SU-DHL-6 (cell line): ENCODE measurements around the gene ZBTB37.

Experiments used
- H2AFZ ChIP-seq: fragments of 200-600 bp; sonication (generic); 2 replicates; pipeline ENCODE4 v1.6.1; 2014; ENCODE audit warnings: low read depth, mild to moderate bottlenecking, moderate library complexity, mixed read lengths, antibody characterized with exemption, low read length; ENCODE audit not compliant: severe bottlenecking
- H3F3A ChIP-seq: fragments of 200-600 bp; shearing (Covaris generic); 2 replicates; pipeline ENCODE4 v1.6.0; 2016; ENCODE audit warnings: antibody characterized with exemption, mild to moderate bottlenecking; ENCODE audit not compliant: insufficient read depth
- H3K27ac ChIP-seq: fragments of 200-600 bp; sonication (generic); 2 replicates; pipeline ENCODE4 v1.5.1; 2016; ENCODE audit warnings: low read depth, mild to moderate bottlenecking, low read length, moderate library complexity, mixed read lengths
- H3K27me3 ChIP-seq: fragments of 200-600 bp; sonication (generic), shearing (Covaris generic); 2 replicates; pipeline ENCODE4 v1.6.0; 2014; ENCODE audit warnings: mild to moderate bottlenecking, low read length
- H3K36me3 ChIP-seq: fragments of 200-600 bp; sonication (generic); 2 replicates; pipeline ENCODE4 v1.6.1; 2014; ENCODE audit warnings: mild to moderate bottlenecking, low read length, mixed read lengths
- H3K4me2 ChIP-seq: fragments of 300-600, 200-600 bp; shearing (Covaris generic), sonication (generic); 2 replicates; pipeline ENCODE4 v1.6.0; 2014; ENCODE audit warnings: low read length, low read depth, mild to moderate bottlenecking; ENCODE audit not compliant: poor library complexity, severe bottlenecking
- H3K4me3 ChIP-seq: fragments of 200-600 bp; sonication (generic); 2 replicates; pipeline ENCODE4 v1.5.1; 2014; ENCODE audit warnings: antibody characterized with exemption, low read length, mild to moderate bottlenecking, mixed read lengths; ENCODE audit not compliant: insufficient read depth, poor library complexity, severe bottlenecking
- H3K79me2 ChIP-seq: fragments of 200-600 bp; sonication (generic); 2 replicates; pipeline ENCODE4 v1.6.1; 2014; ENCODE audit warnings: mild to moderate bottlenecking, low read length, moderate library complexity; ENCODE audit not compliant: insufficient read depth
- H3K9ac ChIP-seq: fragments of 200-600 bp; sonication (generic); 2 replicates; pipeline ENCODE4 v1.7.0; 2014; ENCODE audit warnings: mild to moderate bottlenecking, low read length
- H3K9me2 ChIP-seq: fragments of 200-600 bp; sonication (generic); replicated peaks from 2 replicates; pipeline ENCODE4 v1.6.1; 2014; ENCODE audit warnings: low read length; ENCODE audit not compliant: insufficient read depth
- H3K9me3 ChIP-seq: fragments of 200-600 bp; sonication (generic); 2 replicates; pipeline ENCODE4 v1.6.1; 2014; ENCODE audit warnings: low read length, mixed read lengths; ENCODE audit not compliant: insufficient read depth
- H4K20me1 ChIP-seq: fragments of 200-600 bp; sonication (generic); 2 replicates; pipeline ENCODE4 v1.6.1; 2014; ENCODE audit warnings: low read depth, mild to moderate bottlenecking, antibody characterized with exemption, low read length, moderate library complexity, mixed read lengths
- EZH2phosphoT487 ChIP-seq: fragments of 200-600 bp; sonication (generic), shearing (Covaris generic); conservative IDR thresholded peaks from 2 replicates; pipeline ENCODE4 v1.6.1; 2018; ENCODE audit warnings: mild to moderate bottlenecking, antibody characterized with exemption, low read length, moderate library complexity, mixed read lengths
- TF ChIP-seq, protein P1 (sequence below): fragments of 200-600 bp; sonication (generic); IDR thresholded peaks from one replicate; pipeline ENCODE4 v1.5.1; 2017; ENCODE audit warnings: antibody characterized with exemption, mild to moderate bottlenecking, low read length, moderate library complexity; ENCODE audit not compliant: insufficient read depth, poor library complexity, severe bottlenecking

Gene ZBTB37

DNA sequence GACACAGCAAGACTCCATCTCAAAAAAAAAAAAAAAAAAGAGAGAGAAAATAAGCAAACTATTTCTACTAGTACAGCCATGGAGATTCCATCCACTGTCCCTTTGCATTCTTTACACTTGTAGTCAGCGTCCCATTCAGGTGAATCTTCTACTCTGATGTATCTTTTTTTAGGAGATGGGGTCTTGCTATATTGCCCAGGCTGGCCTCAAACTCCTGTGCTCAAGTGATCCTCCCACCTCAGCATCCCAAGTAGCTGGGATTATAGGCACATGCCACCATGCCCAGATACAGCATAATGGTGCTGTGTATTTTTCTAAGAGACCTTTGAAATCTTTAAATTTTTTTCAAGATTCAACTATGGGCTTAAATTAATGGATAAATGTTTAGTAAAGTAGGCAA is 35.4 kb upstream of the ZBTB37 start:
- Histone ChIP-seq H3K36me3 (peaks cover 30% of the 10 kb centered on the region), H3K4me3 (no peak overlapping the region), H3F3A (no peaks in the 10 kb centered on the region; the same call in 1 of the 2 replicates), H3K4me2 (no peak overlapping the region), H4K20me1 (no peaks in the 10 kb centered on the region), H3K9ac (no peak overlapping the region), H3K27me3 (no peaks in the 10 kb centered on the region), H2AFZ (no peak overlapping the region), H3K79me2 (no peaks in the 10 kb centered on the region), H3K9me3 (no peaks in the 10 kb centered on the region), H3K9me2 (no peaks in the 10 kb centered on the region), H3K27ac (no peak overlapping the region)
- no peak for TF ChIP-seq EZH2phosphoT487
- TF ChIP-seq, protein P1, sequence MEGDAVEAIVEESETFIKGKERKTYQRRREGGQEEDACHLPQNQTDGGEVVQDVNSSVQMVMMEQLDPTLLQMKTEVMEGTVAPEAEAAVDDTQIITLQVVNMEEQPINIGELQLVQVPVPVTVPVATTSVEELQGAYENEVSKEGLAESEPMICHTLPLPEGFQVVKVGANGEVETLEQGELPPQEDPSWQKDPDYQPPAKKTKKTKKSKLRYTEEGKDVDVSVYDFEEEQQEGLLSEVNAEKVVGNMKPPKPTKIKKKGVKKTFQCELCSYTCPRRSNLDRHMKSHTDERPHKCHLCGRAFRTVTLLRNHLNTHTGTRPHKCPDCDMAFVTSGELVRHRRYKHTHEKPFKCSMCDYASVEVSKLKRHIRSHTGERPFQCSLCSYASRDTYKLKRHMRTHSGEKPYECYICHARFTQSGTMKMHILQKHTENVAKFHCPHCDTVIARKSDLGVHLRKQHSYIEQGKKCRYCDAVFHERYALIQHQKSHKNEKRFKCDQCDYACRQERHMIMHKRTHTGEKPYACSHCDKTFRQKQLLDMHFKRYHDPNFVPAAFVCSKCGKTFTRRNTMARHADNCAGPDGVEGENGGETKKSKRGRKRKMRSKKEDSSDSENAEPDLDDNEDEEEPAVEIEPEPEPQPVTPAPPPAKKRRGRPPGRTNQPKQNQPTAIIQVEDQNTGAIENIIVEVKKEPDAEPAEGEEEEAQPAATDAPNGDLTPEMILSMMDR, result no peak

DNA sequence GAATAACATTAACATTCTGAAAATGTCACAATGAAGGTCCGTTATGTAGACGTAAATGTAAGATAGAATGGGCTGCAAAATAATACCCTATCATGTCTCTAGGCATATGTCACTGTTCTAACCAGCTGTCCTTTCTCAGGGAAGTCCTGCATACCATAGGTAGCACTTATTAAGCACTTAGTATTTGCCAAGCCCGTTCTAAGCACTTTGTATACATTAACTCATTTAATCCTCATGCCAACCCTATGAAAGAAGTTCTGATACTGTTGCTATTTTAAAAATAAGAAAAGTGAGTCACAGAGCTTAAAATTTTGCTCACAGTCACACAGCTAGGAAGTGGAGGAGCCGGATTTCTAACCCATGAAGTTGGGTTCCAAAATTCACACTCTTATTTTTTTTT is 16.1 kb upstream of the ZBTB37 start:
- TF ChIP-seq, protein P1, result no peak
- no peak for TF ChIP-seq EZH2phosphoT487
- Histone ChIP-seq H2AFZ (no peak overlapping the region), H3K4me3 (no peak overlapping the region), H3K9me3 (no peaks in the 10 kb centered on the region), H3K9ac (no peak overlapping the region), H3K4me2 (no peak overlapping the region), H3K36me3 (peaks cover 19% of the 10 kb centered on the region; the same call in 1 of the 2 replicates), H3K27ac (no peak overlapping the region), H3K27me3 (no peaks in the 10 kb centered on the region), H4K20me1 (no peaks in the 10 kb centered on the region), H3K79me2 (no peaks in the 10 kb centered on the region), H3F3A (peaks cover 21% of the 10 kb centered on the region; the same call in 1 of the 2 replicates), H3K9me2 (no peaks in the 10 kb centered on the region)

DNA sequence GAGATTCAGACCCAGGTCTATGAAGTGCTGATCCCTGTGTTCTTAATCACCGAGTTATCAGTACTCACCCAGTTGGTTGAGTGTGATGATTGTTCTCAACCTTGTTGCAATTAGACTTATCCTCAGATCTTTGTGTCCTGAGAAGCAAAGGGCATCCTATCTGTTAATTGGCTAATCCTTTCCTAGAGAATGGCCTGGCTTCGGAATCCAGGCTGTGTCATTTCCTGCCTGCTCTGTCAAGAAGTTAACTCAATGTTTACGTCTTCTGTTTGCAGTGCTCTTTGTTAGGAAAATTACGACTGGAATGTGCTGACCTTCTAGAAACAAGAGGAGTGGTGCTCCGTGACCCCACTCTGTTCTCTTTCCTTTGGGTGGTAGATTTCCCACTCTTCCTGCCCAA is 15.1 kb upstream of the ZBTB37 start:
- Histone ChIP-seq H3F3A (peaks cover 31% of the 10 kb centered on the region), H3K9ac (no peak overlapping the region), H2AFZ (no peak overlapping the region), H3K27ac (no peak overlapping the region), H3K9me2 (no peaks in the 10 kb centered on the region), H4K20me1 (no peaks in the 10 kb centered on the region), H3K36me3 (peaks cover 27% of the 10 kb centered on the region; the same call in 1 of the 2 replicates), H3K79me2 (no peaks in the 10 kb centered on the region), H3K27me3 (no peaks in the 10 kb centered on the region), H3K9me3 (no peaks in the 10 kb centered on the region), H3K4me3 (no peak overlapping the region), H3K4me2 (no peak overlapping the region)
- no peak for TF ChIP-seq EZH2phosphoT487
- TF ChIP-seq, protein P1, result no peak

GRCh38 chr1:173856014-173856413 is 12.2 kb upstream of the ZBTB37 start:
- Histone ChIP-seq H3K27me3 (no peaks in the 10 kb centered on the region), H2AFZ (no peak overlapping the region), H3K4me2 (no peak overlapping the region), H3K9me3 (no peaks in the 10 kb centered on the region), H3K36me3 (peaks cover 34% of the 10 kb centered on the region), H3K9ac (no peak overlapping the region), H3K27ac (no peak overlapping the region), H3K79me2 (no peaks in the 10 kb centered on the region), H3F3A (peaks cover 38% of the 10 kb centered on the region), H3K4me3 (no peak overlapping the region), H3K9me2 (no peaks in the 10 kb centered on the region), H4K20me1 (no peaks in the 10 kb centered on the region)
- TF ChIP-seq EZH2phosphoT487, result no peak
- TF ChIP-seq, protein P1, result no peak
